Measurements from ENCODE around the gene TTYH3. TPM values are rescaled to one million over a fixed set of nuclear protein-coding genes. Genes with fewer than 3 reads are reported as not detected.

TTYH3 gene
- total and polyA plus RNA-seq, 8 donors, result 4.9 to 31.9 (median 8.6) TPM

DNA sequence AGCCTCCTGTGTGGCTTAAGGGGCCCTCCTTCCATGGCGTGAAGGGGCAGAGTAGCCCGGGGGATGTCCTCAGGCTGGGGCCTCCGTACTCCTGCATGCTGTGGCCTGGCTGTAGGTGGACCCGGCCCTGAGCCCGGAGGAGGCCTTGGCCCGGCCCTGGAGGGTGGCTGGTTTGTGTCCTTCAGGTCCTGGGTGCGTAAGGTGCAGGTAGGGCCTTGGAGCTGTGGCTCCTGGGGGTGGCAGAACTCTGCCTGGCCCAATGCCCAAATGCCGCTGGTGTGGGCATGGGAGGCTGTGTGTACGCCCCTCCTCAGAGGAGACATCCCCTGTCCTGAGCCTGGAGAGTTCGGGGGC lies 29.3 kb downstream of the TTYH3 start:
- H3K9me3 ChIP-seq, result no peaks in the 10 kb centered on the region
- ATAC-seq (no peak), FAIRE-seq (no peak)

DNA sequence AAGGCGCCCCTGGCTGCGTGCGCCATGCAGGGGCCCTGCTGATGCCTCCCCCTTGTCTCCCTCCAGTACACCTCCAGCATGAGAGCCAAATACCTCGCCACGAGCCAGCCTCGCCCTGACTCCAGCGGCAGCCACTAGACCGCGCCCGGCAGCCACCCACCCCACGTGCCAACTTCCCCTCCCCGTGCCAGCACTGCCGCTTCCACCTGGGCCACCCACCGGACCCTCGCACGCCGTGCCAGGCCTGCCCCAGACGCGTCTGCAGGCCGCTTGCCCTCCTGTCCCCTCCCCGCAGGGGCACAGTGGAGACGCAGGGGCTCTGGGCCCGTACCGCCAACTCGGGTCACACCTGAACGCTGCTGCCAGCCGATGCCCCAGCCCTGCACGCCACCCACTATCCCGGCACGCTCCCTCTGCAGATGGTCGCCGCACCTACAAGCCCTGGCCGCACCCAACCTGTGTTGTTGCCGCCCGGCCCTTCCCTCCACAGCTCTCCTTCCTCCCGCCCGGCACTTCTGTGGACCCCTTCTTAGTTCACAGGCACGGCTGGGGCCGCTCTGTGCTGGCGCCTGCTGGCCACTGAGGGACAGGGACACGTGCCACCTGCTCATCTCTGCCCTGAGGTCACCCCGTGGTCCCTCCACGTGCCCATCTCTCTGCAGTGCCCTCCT lies 30.0 kb downstream of the TTYH3 start:
- DNase-seq (peak in 2 of 6 donors; percentile 29 to 70), FAIRE-seq (no peak), ATAC-seq (no peak)
- H3K4me1 ChIP-seq, result no peaks in the 10 kb centered on the region
- no peaks in the 10 kb centered on the region for H3K36me3 ChIP-seq
- TF ChIP-seq, protein P1, sequence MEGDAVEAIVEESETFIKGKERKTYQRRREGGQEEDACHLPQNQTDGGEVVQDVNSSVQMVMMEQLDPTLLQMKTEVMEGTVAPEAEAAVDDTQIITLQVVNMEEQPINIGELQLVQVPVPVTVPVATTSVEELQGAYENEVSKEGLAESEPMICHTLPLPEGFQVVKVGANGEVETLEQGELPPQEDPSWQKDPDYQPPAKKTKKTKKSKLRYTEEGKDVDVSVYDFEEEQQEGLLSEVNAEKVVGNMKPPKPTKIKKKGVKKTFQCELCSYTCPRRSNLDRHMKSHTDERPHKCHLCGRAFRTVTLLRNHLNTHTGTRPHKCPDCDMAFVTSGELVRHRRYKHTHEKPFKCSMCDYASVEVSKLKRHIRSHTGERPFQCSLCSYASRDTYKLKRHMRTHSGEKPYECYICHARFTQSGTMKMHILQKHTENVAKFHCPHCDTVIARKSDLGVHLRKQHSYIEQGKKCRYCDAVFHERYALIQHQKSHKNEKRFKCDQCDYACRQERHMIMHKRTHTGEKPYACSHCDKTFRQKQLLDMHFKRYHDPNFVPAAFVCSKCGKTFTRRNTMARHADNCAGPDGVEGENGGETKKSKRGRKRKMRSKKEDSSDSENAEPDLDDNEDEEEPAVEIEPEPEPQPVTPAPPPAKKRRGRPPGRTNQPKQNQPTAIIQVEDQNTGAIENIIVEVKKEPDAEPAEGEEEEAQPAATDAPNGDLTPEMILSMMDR (IDR thresholded peaks at IDR 0.05), result no peak
- H3K27me3 ChIP-seq, result no peaks in the 10 kb centered on the region
- no peak overlapping the region for H3K4me3 ChIP-seq
- H3K9me3 ChIP-seq, result no peaks in the 10 kb centered on the region
- intact Hi-C loops (cut with DNase I), result loop anchor here in 1 of 3 donors (10.0 kb wide), 1 partner anchor 177 kb away; no protein-coding TSS in a partner anchor
- no peak overlapping the region for H3K27ac ChIP-seq
- 91 to 92% methylated on average over 39 to 43 of the region's 43 CpGs for WGBS, 2 donors

More for the DNA sequence above, 29.3 kb downstream of the TTYH3 start:
- Histone ChIP-seq H3K27me3 (no peaks in the 10 kb centered on the region), H3K4me1 (no peaks in the 10 kb centered on the region), H3K36me3 (no peaks in the 10 kb centered on the region), H3K27ac (no peak overlapping the region), H3K4me3 (no peak overlapping the region)
- peak in 3 of 6 donors; percentile 15 to 66 (median 46) for DNase-seq
- TF ChIP-seq, protein P1 (IDR thresholded peaks at IDR 0.05), result no peak
- intact Hi-C loops (cut with DNase I), result loop anchor here in 1 of 3 donors (10.0 kb wide), 1 partner anchor 176 kb away; no protein-coding TSS in a partner anchor
- 88 to 91% methylated on average over 7 to 10 of the region's 10 CpGs for WGBS, 2 donors

DNA sequence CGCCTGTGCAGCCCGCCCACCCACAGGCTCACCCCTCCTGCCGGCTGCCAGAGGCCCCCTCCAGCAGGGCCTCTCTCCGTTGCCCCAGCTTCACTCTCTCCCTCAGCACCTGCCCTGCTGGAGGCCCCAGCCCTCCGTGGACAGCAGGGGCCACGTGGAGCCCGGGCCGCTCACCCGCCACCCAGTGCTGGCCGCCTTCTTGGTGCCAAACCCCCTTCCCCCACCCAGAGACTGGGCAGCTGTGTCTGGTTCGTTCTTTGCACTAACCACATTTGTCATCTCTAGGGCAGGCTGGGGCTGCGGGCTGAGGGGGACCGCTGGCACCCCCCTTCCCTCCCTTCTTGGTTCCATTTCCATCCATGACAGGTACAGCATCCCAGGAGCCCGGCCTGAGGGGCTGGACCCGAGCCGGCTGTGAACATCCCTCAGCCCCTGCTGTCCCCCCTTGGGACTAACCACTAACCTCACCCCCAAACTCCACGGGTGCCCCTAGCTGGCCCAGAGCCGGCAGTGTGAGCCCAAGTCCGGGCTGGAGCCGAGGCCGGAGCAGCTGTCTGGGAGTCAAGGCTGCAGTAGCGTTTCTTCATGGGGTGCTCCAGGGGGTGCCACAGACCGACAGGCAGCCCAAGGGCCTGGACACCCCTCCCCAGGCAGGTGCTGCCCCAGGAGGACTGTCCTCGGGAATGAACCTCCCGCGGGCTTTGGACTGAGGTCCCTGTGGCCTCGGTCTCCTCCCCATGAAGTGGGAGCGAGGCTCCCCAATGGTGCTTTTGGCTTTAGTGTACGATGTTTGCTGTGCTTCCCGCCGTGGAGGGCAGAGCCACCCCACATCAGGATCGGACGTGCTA lies 30.7 kb downstream of the TTYH3 start:
- Histone ChIP-seq H3K4me3 (no peak overlapping the region), H3K9me3 (no peaks in the 10 kb centered on the region), H3K27ac (no peak overlapping the region), H3K4me1 (no peaks in the 10 kb centered on the region), H3K36me3 (no peaks in the 10 kb centered on the region), H3K27me3 (no peaks in the 10 kb centered on the region)
- TF ChIP-seq, protein P1 (IDR thresholded peaks at IDR 0.05), result no peak
- intact Hi-C loops (cut with DNase I), result loop anchor here in 1 of 3 donors (10.0 kb wide), 1 partner anchor 178 kb away; no protein-coding TSS in a partner anchor
- FAIRE-seq (no peak), ATAC-seq (no peak), DNase-seq (peak in 1 of 6 donors; percentile 54)
- 71 to 72% methylated on average over 32 to 33 of the region's 33 CpGs for WGBS, 2 donors

DNA sequence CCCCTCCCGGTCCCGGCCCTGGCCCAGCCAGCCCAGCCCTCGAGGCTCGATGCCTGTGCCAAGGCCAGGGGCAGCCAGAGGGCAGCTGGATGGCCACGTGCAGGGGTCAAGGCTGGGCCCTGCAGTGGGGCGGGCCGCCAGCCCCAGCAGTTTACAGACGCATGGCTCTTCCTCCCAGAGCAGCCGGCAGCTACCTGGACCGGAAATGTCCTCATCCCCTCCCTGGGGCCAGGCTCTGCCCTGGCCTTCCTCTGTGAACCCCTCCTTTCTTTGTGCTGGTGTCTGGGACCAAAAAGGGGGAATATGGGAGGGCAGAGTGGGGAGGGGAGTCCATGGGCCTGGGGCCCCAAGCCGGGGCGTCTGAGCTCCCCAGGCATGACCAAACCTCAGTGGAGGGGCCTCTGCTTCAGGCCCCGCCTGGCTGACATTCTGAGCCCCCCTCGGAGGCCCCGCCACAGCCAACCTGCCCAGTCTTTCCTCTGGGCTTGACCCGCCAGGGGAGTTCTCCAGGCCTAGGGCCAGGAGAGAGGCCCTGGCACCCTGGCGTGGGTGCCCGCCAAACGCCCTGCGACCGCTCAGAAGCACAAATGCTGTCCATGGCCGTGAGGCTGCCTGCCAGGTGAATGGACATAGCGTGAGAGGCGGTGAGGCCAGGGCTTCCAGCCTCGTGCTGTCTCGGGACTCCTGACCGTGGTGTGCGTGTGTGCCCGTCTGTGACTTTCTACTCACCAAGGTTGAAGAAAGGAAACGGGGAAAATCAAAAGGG lies 31.5 kb downstream of the TTYH3 start:
- Histone ChIP-seq H3K27ac (no peak overlapping the region), H3K4me1 (no peaks in the 10 kb centered on the region), H3K4me3 (no peak overlapping the region), H3K36me3 (no peaks in the 10 kb centered on the region), H3K9me3 (no peaks in the 10 kb centered on the region), H3K27me3 (no peaks in the 10 kb centered on the region)
- intact Hi-C loops (cut with DNase I), result loop anchor here in 1 of 3 donors (10.0 kb wide), 1 partner anchor 179 kb away; no protein-coding TSS in a partner anchor
- ATAC-seq (peak in 3 of 4 donors; percentile 12 to 27 (median 25)), DNase-seq (peak in 2 of 6 donors; percentile 12 to 60), FAIRE-seq (no peak)
- 64 to 69% methylated on average over 29 to 30 of the region's 30 CpGs for WGBS, 2 donors
- TF ChIP-seq, protein P1 (IDR thresholded peaks at IDR 0.05), result no peak
